Measurements from ENCODE around the gene TSEN15.

TSEN15 gene

DNA sequence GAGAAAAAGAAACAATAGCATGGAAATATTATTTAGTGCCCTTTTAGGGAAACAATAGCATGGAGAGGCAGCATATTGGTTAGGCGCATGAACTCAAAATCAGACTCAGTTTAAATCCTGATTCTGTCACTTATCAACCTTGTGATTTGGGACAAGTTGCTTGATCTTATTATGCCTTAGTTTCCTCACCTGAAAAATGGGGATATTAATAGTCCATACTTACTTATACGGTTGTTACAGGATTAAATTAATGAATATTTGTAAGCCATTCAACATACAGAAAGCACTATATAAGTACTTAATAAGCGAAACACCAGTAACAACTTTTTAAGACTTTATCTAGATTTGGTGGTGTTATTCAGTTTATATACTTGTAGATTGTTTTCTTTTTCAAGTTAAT, 1.2 kb downstream of the TSEN15 start:
- no peak for DNase-seq (ENCODE audit: low read depth, low spot score)
- TF ChIP-seq, protein P1, sequence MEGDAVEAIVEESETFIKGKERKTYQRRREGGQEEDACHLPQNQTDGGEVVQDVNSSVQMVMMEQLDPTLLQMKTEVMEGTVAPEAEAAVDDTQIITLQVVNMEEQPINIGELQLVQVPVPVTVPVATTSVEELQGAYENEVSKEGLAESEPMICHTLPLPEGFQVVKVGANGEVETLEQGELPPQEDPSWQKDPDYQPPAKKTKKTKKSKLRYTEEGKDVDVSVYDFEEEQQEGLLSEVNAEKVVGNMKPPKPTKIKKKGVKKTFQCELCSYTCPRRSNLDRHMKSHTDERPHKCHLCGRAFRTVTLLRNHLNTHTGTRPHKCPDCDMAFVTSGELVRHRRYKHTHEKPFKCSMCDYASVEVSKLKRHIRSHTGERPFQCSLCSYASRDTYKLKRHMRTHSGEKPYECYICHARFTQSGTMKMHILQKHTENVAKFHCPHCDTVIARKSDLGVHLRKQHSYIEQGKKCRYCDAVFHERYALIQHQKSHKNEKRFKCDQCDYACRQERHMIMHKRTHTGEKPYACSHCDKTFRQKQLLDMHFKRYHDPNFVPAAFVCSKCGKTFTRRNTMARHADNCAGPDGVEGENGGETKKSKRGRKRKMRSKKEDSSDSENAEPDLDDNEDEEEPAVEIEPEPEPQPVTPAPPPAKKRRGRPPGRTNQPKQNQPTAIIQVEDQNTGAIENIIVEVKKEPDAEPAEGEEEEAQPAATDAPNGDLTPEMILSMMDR (IDR thresholded peaks at IDR 0.05; ENCODE audit: insufficient read depth, low read length, missing control alignments) = no peak
- POLR2A ChIA-PET = no interaction called here
- CTCF ChIA-PET = interaction anchor here (2.5 kb wide), 1 partner anchor 137 kb away, joined by 10 read pairs; no protein-coding TSS in a partner anchor
- H3K4me3 ChIP-seq (ENCODE audit: low read depth, low read length) = peak overlapping the region; percentile 81

DNA sequence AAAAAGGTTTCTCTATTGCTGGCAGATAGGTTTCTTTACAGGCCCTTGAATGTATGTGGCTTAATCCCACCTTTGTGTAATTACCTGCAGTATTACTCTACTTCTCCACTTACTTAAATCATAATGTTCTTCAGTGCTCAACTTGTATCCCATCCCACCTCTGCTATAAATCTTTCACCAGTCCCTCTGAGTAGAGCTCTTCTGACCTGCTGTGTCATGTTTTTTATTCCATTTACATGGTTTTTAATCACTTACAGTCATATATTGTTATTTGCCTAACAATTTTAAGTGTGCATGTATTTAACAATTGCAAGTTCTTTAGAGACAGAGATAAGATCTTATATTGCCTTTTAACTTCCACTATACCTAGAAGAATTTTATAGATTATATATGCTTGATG, 2.4 kb downstream of the TSEN15 start:
- ChIA-PET CTCF (interaction anchor here (1.4 kb wide), 1 partner anchor 610 kb away, joined by 7 read pairs; no protein-coding TSS in a partner anchor), POLR2A (no interaction called here)
- H3K4me3 ChIP-seq (ENCODE audit: low read depth, low read length) = no peak overlapping the region
- TF ChIP-seq, protein P1 (IDR thresholded peaks at IDR 0.05; ENCODE audit: insufficient read depth, low read length, missing control alignments) = no peak
- no peak for DNase-seq (ENCODE audit: low read depth, low spot score)

DNA sequence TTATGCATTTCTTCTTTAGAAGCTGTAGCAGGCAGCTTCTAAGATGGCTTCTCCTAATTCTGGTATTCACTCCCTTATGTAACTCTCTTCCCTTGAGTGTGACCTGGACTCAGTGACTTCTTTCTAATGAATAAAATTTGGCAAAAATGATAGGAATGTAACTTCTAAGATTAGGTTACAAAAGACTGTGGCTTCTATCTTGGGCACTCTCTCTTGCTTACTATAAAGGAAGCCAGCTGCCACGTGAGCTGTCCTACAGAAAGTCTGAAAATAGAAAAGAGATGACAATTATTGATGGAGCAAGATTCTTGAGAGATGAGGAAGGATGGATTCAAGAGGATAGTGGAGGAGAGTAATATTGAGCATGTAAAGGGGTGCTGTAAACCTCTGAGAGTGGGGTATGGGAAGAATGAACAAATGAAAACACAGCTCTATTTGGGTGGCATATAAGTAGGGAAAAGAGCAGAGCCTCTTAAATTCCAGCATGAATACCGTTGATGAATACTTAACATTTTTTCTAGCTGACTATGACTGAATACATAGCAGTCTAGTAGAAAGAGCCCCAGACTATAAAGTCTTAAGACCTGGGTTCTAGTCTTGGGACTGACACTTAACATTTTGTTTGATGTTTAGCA, 5.5 kb downstream of the TSEN15 start:
- no peak overlapping the region for H3K4me3 ChIP-seq (ENCODE audit: low read depth, low read length)
- TF ChIP-seq, protein P1 (IDR thresholded peaks at IDR 0.05; ENCODE audit: insufficient read depth, low read length, missing control alignments) = no peak
- DNase-seq (ENCODE audit: low read depth, low spot score) = peak; percentile 77
- ChIA-PET CTCF (interaction anchor here (0.6 to 1.2 kb wide), 4 partner anchors 401 to 635 kb away, joined by 3 to 4 read pairs (median 3); no protein-coding TSS in a partner anchor), POLR2A (interaction anchor here (0.6 to 0.8 kb wide), 2 partner anchors 27 to 32 kb away, joined by 3 read pairs; no protein-coding TSS in a partner anchor)

DNA sequence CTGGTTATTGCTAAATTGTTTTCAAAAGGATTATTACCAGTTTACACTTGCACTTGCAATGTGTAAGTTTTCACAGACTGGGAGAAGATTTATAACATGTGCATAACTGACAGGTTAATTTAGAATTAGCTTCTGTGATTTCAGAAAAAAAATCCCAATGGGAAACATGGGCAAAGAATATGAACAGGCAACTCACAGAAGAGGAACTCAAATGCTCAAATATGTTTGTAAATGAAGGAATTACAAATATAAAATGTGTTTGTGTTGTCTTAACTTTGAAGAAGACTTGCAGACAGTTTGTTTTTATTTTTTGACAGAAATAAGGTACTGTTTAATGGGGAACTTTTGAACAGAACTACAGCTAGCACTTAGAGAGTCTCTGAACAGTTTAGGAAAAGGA, 8.4 kb downstream of the TSEN15 start:
- POLR2A ChIA-PET = no interaction called here
- TF ChIP-seq, protein P1 (IDR thresholded peaks at IDR 0.05; ENCODE audit: insufficient read depth, low read length, missing control alignments) = no peak
- H3K4me3 ChIP-seq (ENCODE audit: low read depth, low read length) = no peak overlapping the region
- CTCF ChIA-PET = interaction anchor here (1.2 kb wide), 1 partner anchor 144 kb away, joined by 4 read pairs; no protein-coding TSS in a partner anchor
- no peak for DNase-seq (ENCODE audit: low read depth, low spot score)

DNA sequence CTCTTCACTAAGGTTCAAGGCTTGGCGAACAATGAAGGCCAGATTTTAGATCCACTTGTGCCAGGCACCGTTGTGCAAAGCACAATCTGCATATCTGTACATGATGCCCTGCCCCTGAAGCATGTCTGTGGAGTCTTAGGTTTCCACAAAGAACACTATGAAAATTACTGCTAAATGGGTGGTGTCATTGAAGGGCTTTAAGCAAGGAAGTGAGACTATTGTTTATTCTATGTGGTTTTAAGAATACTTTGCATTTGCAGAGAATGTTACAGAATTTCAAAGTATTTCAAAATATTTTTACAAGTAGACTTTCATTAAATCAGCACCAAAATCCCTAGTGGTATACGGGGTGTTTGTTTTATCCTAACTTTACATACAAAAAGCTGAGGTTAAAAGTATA, 8.8 kb downstream of the TSEN15 start:
- no peak overlapping the region for H3K4me3 ChIP-seq (ENCODE audit: low read depth, low read length)
- ChIA-PET CTCF (interaction anchor here (1.2 kb wide), 1 partner anchor 144 kb away, joined by 4 read pairs; no protein-coding TSS in a partner anchor), POLR2A (interaction anchor here (0.9 kb wide), 1 partner anchor 35 kb away, joined by 3 read pairs; no protein-coding TSS in a partner anchor)
- TF ChIP-seq, protein P1 (IDR thresholded peaks at IDR 0.05; ENCODE audit: insufficient read depth, low read length, missing control alignments) = no peak
- peak; percentile 50 for DNase-seq (ENCODE audit: low read depth, low spot score)

DNA sequence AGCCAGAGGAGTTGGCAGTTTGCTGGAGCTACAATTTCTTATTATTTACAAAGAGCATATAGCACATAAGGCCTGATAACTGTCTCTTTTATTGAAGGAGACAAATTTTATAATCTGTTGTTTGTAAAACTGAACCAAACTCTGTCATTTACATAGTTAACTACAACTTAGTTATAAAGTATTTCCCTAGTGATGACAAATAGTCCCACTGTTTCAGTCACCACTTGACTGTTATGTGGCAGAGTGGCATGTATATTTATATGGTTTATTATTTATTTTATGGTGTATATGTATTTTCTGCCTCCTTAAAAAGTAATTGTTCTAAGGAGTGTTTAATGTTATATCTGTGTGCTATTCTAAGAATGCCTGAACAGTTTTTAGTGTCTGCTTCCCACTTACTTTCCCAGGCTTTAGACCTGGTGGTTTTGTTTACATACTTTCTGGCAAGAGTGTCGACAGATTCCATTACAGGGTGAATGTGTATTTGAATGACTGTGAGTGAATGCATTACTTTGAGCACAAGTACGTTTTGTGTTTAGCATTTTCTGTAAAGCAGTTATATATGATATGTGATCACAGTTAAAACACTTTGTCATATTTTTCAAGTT, 10.0 kb downstream of the TSEN15 start:
- peak; percentile 82 for DNase-seq (ENCODE audit: low read depth, low spot score)
- POLR2A ChIA-PET = no interaction called here
- TF ChIP-seq, protein P1 (IDR thresholded peaks at IDR 0.05; ENCODE audit: insufficient read depth, low read length, missing control alignments) = no peak

More for the DNA sequence above, 10.0 kb downstream of the TSEN15 start:
- no peak overlapping the region for H3K4me3 ChIP-seq (ENCODE audit: low read depth, low read length)
- CTCF ChIA-PET = interaction anchor here (1.2 to 1.7 kb wide), 2 partner anchors 145 to 161 kb away, joined by 4 to 5 read pairs; no protein-coding TSS in a partner anchor
